Stimulated activated naive CD8-positive, alpha-beta T cell treated with anti-CD3 and anti-CD28 coated beads, Interleukin-15, amount 100 ng/mL, for 72 hours (primary cell): ENCODE data around the gene MYH6.

Source experiments
- ATAC-seq: fragments of 150-1000 bp; cut with Tn5 transposase; 2 replicates; pipeline ENCODE4 v1.10.0; 2021; ENCODE audit warnings: mild to moderate bottlenecking, moderate library complexity
- DNase-seq, 2 donors: peaks; one replicate each; pipeline ENCODE4 v3.0.0; 2021 to 2022
- H3K27ac Mint-ChIP-seq, 2 donors: one replicate each; pipeline ENCODE4 v1.8.0; 2022; ENCODE audit warnings: mild to moderate bottlenecking in 2 of 2, mixed read lengths in 2 of 2, moderate library complexity in 2 of 2
- H3K27me3 Mint-ChIP-seq: one replicate; pipeline ENCODE4 v1.8.0; 2022; ENCODE audit warnings: mixed read lengths
- H3K4me1 Mint-ChIP-seq: one replicate; pipeline ENCODE4 v1.8.0; 2022; ENCODE audit warnings: mild to moderate bottlenecking, mixed read lengths
- H3K4me3 Mint-ChIP-seq, 2 donors: one replicate each; pipeline ENCODE4 v1.8.0; 2022; ENCODE audit warnings: mild to moderate bottlenecking in 2 of 2, mixed read lengths in 2 of 2, moderate library complexity in 1 of 2
- H3K9me3 Mint-ChIP-seq, 2 donors: one replicate each; pipeline ENCODE4 v1.8.0; 2022; ENCODE audit warnings: mixed read lengths in 2 of 2

MYH6 gene

GRCh38 chr14:23365732-23366425 is 42.2 kb downstream of the MYH6 start:
- peaks cover 6% of the 10 kb centered on the region for H3K4me1 Mint-ChIP-seq
- no peaks in the 10 kb centered on the region for H3K9me3 Mint-ChIP-seq
- DNase-seq, result no peak
- H3K27me3 Mint-ChIP-seq, result peaks cover 50% of the 10 kb centered on the region
- H3K4me3 Mint-ChIP-seq, result no peak overlapping the region
- ATAC-seq, result peak; percentile 27
- H3K27ac Mint-ChIP-seq, result no peak overlapping the region

GRCh38 chr14:23365036-23365731 is 42.9 kb downstream of the MYH6 start, which contains the start of gene EFS:
EFS (minus strand) TSS chr14:23365172; CDS start chr14:23365025, 147 bp downstream.
- H3K27me3 Mint-ChIP-seq, result peaks cover 50% of the 10 kb centered on the region
- DNase-seq, result no peak
- H3K4me3 Mint-ChIP-seq, result peak within 1 kb of the TSS; percentile 32 to 42
- ATAC-seq, result peak; percentile 11
- H3K27ac Mint-ChIP-seq, result no peak within 1 kb of the TSS
- peaks cover 6% of the 10 kb centered on the region for H3K4me1 Mint-ChIP-seq
- no peaks in the 10 kb centered on the region for H3K9me3 Mint-ChIP-seq

- DNase-seq, result no peak
- Mint-ChIP-seq H3K4me1 (peaks cover 6% of the 10 kb centered on the region), H3K27me3 (peaks cover 50% of the 10 kb centered on the region), H3K9me3 (no peaks in the 10 kb centered on the region), H3K27ac (no peak overlapping the region), H3K4me3 (peak overlapping the region; percentile 32 to 42)
- no peak for ATAC-seq
These were observed 43.7 kb downstream of the MYH6 start for GRCh38 chr14:23364164-23365035.

GRCh38 chr14:23362200-23362599 is 45.9 kb downstream of the MYH6 start:
- Mint-ChIP-seq H3K27ac (peak overlapping the region in 1 of 2 donors; percentile 46), H3K27me3 (peaks cover 36% of the 10 kb centered on the region), H3K4me1 (peaks cover 6% of the 10 kb centered on the region), H3K9me3 (no peaks in the 10 kb centered on the region), H3K4me3 (no peak overlapping the region)
- DNase-seq (no peak), ATAC-seq (no peak)

GRCh38 chr14:23361763-23362162 is 46.3 kb downstream of the MYH6 start:
- Mint-ChIP-seq H3K9me3 (no peaks in the 10 kb centered on the region), H3K4me3 (no peak overlapping the region), H3K27ac (peak overlapping the region in 1 of 2 donors; percentile 9), H3K27me3 (peaks cover 31% of the 10 kb centered on the region), H3K4me1 (peaks cover 6% of the 10 kb centered on the region)
- ATAC-seq (no peak), DNase-seq (no peak)

- DNase-seq, result no peak
- H3K9me3 Mint-ChIP-seq, result no peaks in the 10 kb centered on the region
- peaks cover 6% of the 10 kb centered on the region for H3K4me1 Mint-ChIP-seq
- no peak overlapping the region for H3K27ac Mint-ChIP-seq
- no peak overlapping the region for H3K4me3 Mint-ChIP-seq
- ATAC-seq, result no peak
- peaks cover 27% of the 10 kb centered on the region for H3K27me3 Mint-ChIP-seq
These were observed 46.8 kb downstream of the MYH6 start for GRCh38 chr14:23361320-23361719.

GRCh38 chr14:23360496-23360895 is 47.6 kb downstream of the MYH6 start:
- H3K9me3 Mint-ChIP-seq, result no peaks in the 10 kb centered on the region
- no peak for ATAC-seq

GRCh38 chr14:23359722-23360447 is 48.2 kb downstream of the MYH6 start:
- H3K27me3 Mint-ChIP-seq, result peaks cover 21% of the 10 kb centered on the region
- no peak overlapping the region for H3K4me3 Mint-ChIP-seq
- H3K9me3 Mint-ChIP-seq, result no peaks in the 10 kb centered on the region
- no peak overlapping the region for H3K27ac Mint-ChIP-seq
- ATAC-seq (peak; percentile 8), DNase-seq (no peak)
- H3K4me1 Mint-ChIP-seq, result peaks cover 4% of the 10 kb centered on the region

More at GRCh38 chr14:23360496-23360895, 47.6 kb downstream of the MYH6 start:
- Mint-ChIP-seq H3K4me3 (no peak overlapping the region), H3K4me1 (peaks cover 6% of the 10 kb centered on the region), H3K27me3 (peaks cover 24% of the 10 kb centered on the region), H3K27ac (no peak overlapping the region)
- DNase-seq, result no peak

- H3K27me3 Mint-ChIP-seq, result peaks cover 19% of the 10 kb centered on the region
- no peaks in the 10 kb centered on the region for H3K9me3 Mint-ChIP-seq
- ATAC-seq (peak; percentile 36), DNase-seq (no peak)
- H3K4me1 Mint-ChIP-seq, result no peaks in the 10 kb centered on the region
- H3K4me3 Mint-ChIP-seq, result no peak overlapping the region
- no peak overlapping the region for H3K27ac Mint-ChIP-seq
These were observed 48.9 kb downstream of the MYH6 start for GRCh38 chr14:23359167-23359626.

GRCh38 chr14:23358553-23359166 is 49.4 kb downstream of the MYH6 start:
- Mint-ChIP-seq H3K9me3 (no peaks in the 10 kb centered on the region), H3K4me1 (no peaks in the 10 kb centered on the region), H3K27ac (no peak overlapping the region), H3K4me3 (no peak overlapping the region), H3K27me3 (peaks cover 19% of the 10 kb centered on the region)
- ATAC-seq (peak; percentile 34), DNase-seq (no peak)

- H3K9me3 Mint-ChIP-seq, result no peaks in the 10 kb centered on the region
- H3K4me3 Mint-ChIP-seq, result no peak overlapping the region
- H3K27me3 Mint-ChIP-seq, result peaks cover 19% of the 10 kb centered on the region
- ATAC-seq (no peak), DNase-seq (no peak)
- H3K27ac Mint-ChIP-seq, result no peak overlapping the region
- no peaks in the 10 kb centered on the region for H3K4me1 Mint-ChIP-seq
These were observed 50.0 kb downstream of the MYH6 start for GRCh38 chr14:23358042-23358441.

GRCh38 chr14:23357261-23357660 is 50.8 kb downstream of the MYH6 start:
- H3K4me1 Mint-ChIP-seq, result no peaks in the 10 kb centered on the region
- no peaks in the 10 kb centered on the region for H3K9me3 Mint-ChIP-seq
- peaks cover 19% of the 10 kb centered on the region for H3K27me3 Mint-ChIP-seq
- no peak for DNase-seq
- no peak overlapping the region for H3K4me3 Mint-ChIP-seq
- no peak for ATAC-seq
- H3K27ac Mint-ChIP-seq, result peak overlapping the region in 1 of 2 donors; percentile 7

GRCh38 chr14:23356662-23357061 is 51.4 kb downstream of the MYH6 start:
- no peaks in the 10 kb centered on the region for H3K9me3 Mint-ChIP-seq
- no peaks in the 10 kb centered on the region for H3K4me1 Mint-ChIP-seq
- no peak overlapping the region for H3K4me3 Mint-ChIP-seq
- ATAC-seq (no peak), DNase-seq (no peak)
- H3K27me3 Mint-ChIP-seq, result peaks cover 19% of the 10 kb centered on the region
- no peak overlapping the region for H3K27ac Mint-ChIP-seq

GRCh38 chr14:23355871-23356435 is 52.1 kb downstream of the MYH6 start:
- no peak for DNase-seq
- Mint-ChIP-seq H3K27ac (no peak overlapping the region), H3K27me3 (peaks cover 25% of the 10 kb centered on the region), H3K9me3 (no peaks in the 10 kb centered on the region), H3K4me1 (no peaks in the 10 kb centered on the region), H3K4me3 (no peak overlapping the region)
- ATAC-seq, result no peak
